HG02571 (cell line): ENCODE measurements around the gene DCC.
"Not testable (repeated sequence)": the region's sequence is repeated elsewhere in the genome, so short reads cannot be mapped to it uniquely, and the experiment has no call there.

ENCODE experiments used
- ATAC-seq: cut with Tn5 transposase; IDR thresholded peaks from one replicate; pipeline ENCODE4 v1.9.1; 2021; ENCODE audit warnings: mild to moderate bottlenecking, moderate library complexity; ENCODE audit not compliant: unreplicated experiment

DCC gene

GRCh38 chr18:53458944-53459580, 1119.1 kb downstream of the DCC start:
- no peak for ATAC-seq

- ATAC-seq: no peak
Observed at GRCh38 chr18:53467756-53468155, 1127.8 kb downstream of the DCC start.

- ATAC-seq: not testable (repeated sequence)
Observed at GRCh38 chr18:53468173-53468572, 1128.2 kb downstream of the DCC start.

GRCh38 chr18:53472546-53472945, 1132.5 kb downstream of the DCC start:
- no peak for ATAC-seq

GRCh38 chr18:53478155-53478554, 1138.2 kb downstream of the DCC start:
- ATAC-seq: no peak

GRCh38 chr18:53486296-53486695, 1146.3 kb downstream of the DCC start:
- ATAC-seq: no peak

- ATAC-seq: no peak
Observed at GRCh38 chr18:53489266-53489665, 1149.3 kb downstream of the DCC start.

- ATAC-seq: no peak
Observed at GRCh38 chr18:53490019-53490418, 1150.0 kb downstream of the DCC start.

GRCh38 chr18:53496028-53496427, 1156.0 kb downstream of the DCC start:
- no peak for ATAC-seq

GRCh38 chr18:53503914-53504441, 1164.0 kb downstream of the DCC start:
- no peak for ATAC-seq

GRCh38 chr18:53508529-53508928, 1168.5 kb downstream of the DCC start:
- no peak for ATAC-seq

- ATAC-seq: no peak
Observed at GRCh38 chr18:53509886-53510285, 1169.9 kb downstream of the DCC start.

- not testable (repeated sequence) for ATAC-seq
Observed at GRCh38 chr18:53511725-53512124, 1171.7 kb downstream of the DCC start.

GRCh38 chr18:53521068-53521467, 1181.1 kb downstream of the DCC start:
- ATAC-seq: no peak

GRCh38 chr18:53526101-53526870, 1186.3 kb downstream of the DCC start:
- no peak for ATAC-seq

GRCh38 chr18:53527365-53527764, 1187.4 kb downstream of the DCC start:
- no peak for ATAC-seq

- no peak for ATAC-seq
Observed at GRCh38 chr18:53531187-53531586, 1191.2 kb downstream of the DCC start.

GRCh38 chr18:53531896-53532295, 1191.9 kb downstream of the DCC start:
- ATAC-seq: no peak

- no peak for ATAC-seq
Observed at GRCh38 chr18:53534203-53534602, 1194.2 kb downstream of the DCC start.

GRCh38 chr18:53534695-53535094, 1194.7 kb downstream of the DCC start:
- no peak for ATAC-seq

GRCh38 chr18:53536908-53537307, 1196.9 kb downstream of the DCC start:
- no peak for ATAC-seq

- ATAC-seq: no peak
Observed at GRCh38 chr18:53541924-53542323, 1201.9 kb downstream of the DCC start.
